HEK293 (cell line): ENCODE results near the gene ARHGAP32.

Experiments used
- CTCF ChIA-PET: fragments of 350-600 bp; formaldehyde crosslinking; extraction: SDS; loops from one replicate; lab custom pipeline; 2021; ENCODE audit warnings: antibody characterized with exemption; lab: Yijun Ruan, JAX
- POLR2A ChIA-PET: fragments of 300-600 bp; formaldehyde crosslinking; extraction: SDS; loops from one replicate; lab custom pipeline; 2020; ENCODE audit warnings: antibody characterized with exemption, inconsistent platforms; lab: Yijun Ruan, JAX
- H3K27ac ChIP-seq: fragments of 200-500 bp; sonication (Bioruptor generic); 2 replicates; pipeline ENCODE4 v1.5.1; 2014; ENCODE audit warnings: low read depth, low read length, control low read depth, inconsistent platforms; ENCODE audit errors: extremely low read depth
- H3K36me3 ChIP-seq, 2 experiments: fragments of 200-500 bp in 1 of 2; sonication (Bioruptor generic) in 1 of 2; 1 replicate in 1 of 2; 2 replicates in 1 of 2; pipeline ENCODE4 v1.5.1; 2014 to 2017; ENCODE audit warnings: inconsistent platforms in 2 of 2, low read length in 2 of 2; ENCODE audit not compliant: control insufficient read depth in 2 of 2, insufficient read depth in 1 of 2
- H3K4me1 ChIP-seq: fragments of 200-500 bp; sonication (Bioruptor generic); 2 replicates; pipeline ENCODE4 v1.5.1; 2014; ENCODE audit warnings: mild to moderate bottlenecking, low read length, inconsistent platforms; ENCODE audit not compliant: control insufficient read depth, insufficient read depth
- H3K4me3 ChIP-seq: 2 replicates; pipeline ENCODE4 v1.5.1; 2011; ENCODE audit warnings: low read depth, mild to moderate bottlenecking, control low read depth, low read length, moderate library complexity
- H3K9me3 ChIP-seq: fragments of 200-500 bp; sonication (Bioruptor generic); 2 replicates; pipeline ENCODE4 v1.5.1; 2014; ENCODE audit warnings: low read depth, low read length, inconsistent platforms; ENCODE audit not compliant: control insufficient read depth, insufficient read depth
- BCL11B ChIP-seq: fragments of 450-650 bp; formaldehyde crosslinking; IDR thresholded peaks from 2 replicates; pipeline ENCODE4 v1.5.1; 2016; ENCODE audit warnings: low read depth, missing biosample characterization, missing genetic modification characterization
- HOXD13 ChIP-seq: sonication (generic); formaldehyde crosslinking; IDR thresholded peaks from 2 replicates; pipeline ENCODE4 v1.8.0; 2022; ENCODE audit warnings: missing genetic modification reagents, borderline replicate concordance
- KLF1 ChIP-seq: fragments of 450-650 bp; formaldehyde crosslinking; IDR thresholded peaks from 2 replicates; pipeline ENCODE4 v1.5.1; 2016; ENCODE audit warnings: missing biosample characterization, missing genetic modification characterization
- KLF16 ChIP-seq: fragments of 450-650 bp; formaldehyde crosslinking; IDR thresholded peaks from 2 replicates; pipeline ENCODE4 v1.5.1; 2017; ENCODE audit warnings: missing biosample characterization, missing genetic modification characterization
- SP2 ChIP-seq: fragments of 450-650 bp; formaldehyde crosslinking; IDR thresholded peaks from 2 replicates; pipeline ENCODE4 v1.5.1; 2016; ENCODE audit warnings: missing biosample characterization, missing genetic modification characterization
- TCF7L2 ChIP-seq: IDR thresholded peaks from 2 replicates; pipeline ENCODE4 v1.6.1; 2011; ENCODE audit warnings: low read depth, mild to moderate bottlenecking, inconsistent platforms, low read length, moderate library complexity, borderline replicate concordance
- ZFP37 ChIP-seq: fragments of 450-650 bp; formaldehyde crosslinking; IDR thresholded peaks from 2 replicates; pipeline ENCODE4 v1.5.1; 2016; ENCODE audit warnings: missing biosample characterization, missing genetic modification characterization
- ZNF155 ChIP-seq: fragments of 450-650 bp; formaldehyde crosslinking; IDR thresholded peaks from 2 replicates; pipeline ENCODE4 v1.5.1; 2016; ENCODE audit warnings: missing biosample characterization, missing genetic modification characterization
- ZNF2 ChIP-seq: fragments of 450-650 bp; formaldehyde crosslinking; IDR thresholded peaks from 2 replicates; pipeline ENCODE4 v1.5.1; 2016; ENCODE audit warnings: missing biosample characterization, missing genetic modification characterization
- ZNF292 ChIP-seq: fragments of 450-650 bp; formaldehyde crosslinking; IDR thresholded peaks from 2 replicates; pipeline ENCODE4 v1.5.1; 2016; ENCODE audit warnings: low read depth, missing biosample characterization, missing genetic modification characterization, borderline replicate concordance
- ZNF548 ChIP-seq: fragments of 450-650 bp; formaldehyde crosslinking; IDR thresholded peaks from 2 replicates; pipeline ENCODE4 v1.5.1; 2016; ENCODE audit warnings: missing biosample characterization, missing genetic modification characterization
- ZNF626 ChIP-seq: fragments of 450-650 bp; sonication (Bioruptor Pico); formaldehyde crosslinking; IDR thresholded peaks from 2 replicates; pipeline ENCODE4 v1.5.1; 2018; ENCODE audit warnings: missing biosample characterization, missing genetic modification characterization, inconsistent platforms
- ZNF654 ChIP-seq: fragments of 450-650 bp; formaldehyde crosslinking; IDR thresholded peaks from 2 replicates; pipeline ENCODE4 v1.5.1; 2016; ENCODE audit warnings: low read depth, missing biosample characterization, missing genetic modification characterization
- ZNF76 ChIP-seq: fragments of 450-650 bp; formaldehyde crosslinking; IDR thresholded peaks from 2 replicates; pipeline ENCODE4; 2016; ENCODE audit warnings: low read depth, missing biosample characterization, missing genetic modification characterization, borderline replicate concordance
- ZNF785 ChIP-seq: fragments of 450-650 bp; formaldehyde crosslinking; IDR thresholded peaks from 2 replicates; pipeline ENCODE4 v1.5.1; 2016; ENCODE audit warnings: missing biosample characterization, missing genetic modification characterization
- TF ChIP-seq, protein P1 (sequence below): fragments of 450-650 bp; formaldehyde crosslinking; IDR thresholded peaks from 2 replicates; pipeline ENCODE4 v1.5.1; 2016; ENCODE audit warnings: missing biosample characterization, missing genetic modification characterization, borderline replicate concordance
- TF ChIP-seq, protein P2 (sequence below): fragments of 450-650 bp; formaldehyde crosslinking; conservative IDR thresholded peaks from 2 replicates; pipeline ENCODE4 v1.5.1; 2016; ENCODE audit warnings: low read depth, missing biosample characterization, missing genetic modification characterization

The ARHGAP32 gene

DNA sequence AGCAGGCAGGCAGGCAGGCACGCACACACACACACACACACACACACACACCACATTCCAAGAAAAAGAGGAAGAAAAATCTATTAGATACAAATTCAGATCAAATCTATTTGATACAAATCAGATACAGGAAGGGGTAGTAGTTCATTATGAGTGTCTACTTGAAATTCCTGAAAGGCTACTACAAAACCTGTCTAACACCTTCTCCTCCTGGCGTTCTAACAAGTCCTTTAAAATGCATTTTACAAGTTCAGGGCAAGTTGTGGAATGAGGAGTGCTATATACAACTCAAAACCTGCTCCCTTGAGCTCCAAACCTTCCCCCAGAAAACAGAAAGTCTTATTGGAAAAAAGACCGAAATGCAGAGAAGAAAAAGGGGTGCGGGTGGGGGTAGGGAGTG lies 476 bp downstream of the ARHGAP32 start:
- Histone ChIP-seq H3K27ac (no peak overlapping the region), H3K4me1 (peaks cover 4% of the 10 kb centered on the region; the same call in 1 of the 2 replicates), H3K4me3 (no peak overlapping the region)
- TF ChIP-seq SP2 (no peak), ZNF626 (no peak), HOXD13 (CRISPR knock-in tag) (no peak), ZNF155 (tag by site-specific recombination) (no peak), ZNF785 (tag by site-specific recombination) (no peak), ZNF654 (tag by site-specific recombination) (no peak), KLF1 (no peak), ZNF76 (no peak), ZNF2 (tag by site-specific recombination) (no peak), ZNF548 (tag by site-specific recombination) (no peak), KLF16 (tag by site-specific recombination) (no peak)
- TF ChIP-seq, protein P1, sequence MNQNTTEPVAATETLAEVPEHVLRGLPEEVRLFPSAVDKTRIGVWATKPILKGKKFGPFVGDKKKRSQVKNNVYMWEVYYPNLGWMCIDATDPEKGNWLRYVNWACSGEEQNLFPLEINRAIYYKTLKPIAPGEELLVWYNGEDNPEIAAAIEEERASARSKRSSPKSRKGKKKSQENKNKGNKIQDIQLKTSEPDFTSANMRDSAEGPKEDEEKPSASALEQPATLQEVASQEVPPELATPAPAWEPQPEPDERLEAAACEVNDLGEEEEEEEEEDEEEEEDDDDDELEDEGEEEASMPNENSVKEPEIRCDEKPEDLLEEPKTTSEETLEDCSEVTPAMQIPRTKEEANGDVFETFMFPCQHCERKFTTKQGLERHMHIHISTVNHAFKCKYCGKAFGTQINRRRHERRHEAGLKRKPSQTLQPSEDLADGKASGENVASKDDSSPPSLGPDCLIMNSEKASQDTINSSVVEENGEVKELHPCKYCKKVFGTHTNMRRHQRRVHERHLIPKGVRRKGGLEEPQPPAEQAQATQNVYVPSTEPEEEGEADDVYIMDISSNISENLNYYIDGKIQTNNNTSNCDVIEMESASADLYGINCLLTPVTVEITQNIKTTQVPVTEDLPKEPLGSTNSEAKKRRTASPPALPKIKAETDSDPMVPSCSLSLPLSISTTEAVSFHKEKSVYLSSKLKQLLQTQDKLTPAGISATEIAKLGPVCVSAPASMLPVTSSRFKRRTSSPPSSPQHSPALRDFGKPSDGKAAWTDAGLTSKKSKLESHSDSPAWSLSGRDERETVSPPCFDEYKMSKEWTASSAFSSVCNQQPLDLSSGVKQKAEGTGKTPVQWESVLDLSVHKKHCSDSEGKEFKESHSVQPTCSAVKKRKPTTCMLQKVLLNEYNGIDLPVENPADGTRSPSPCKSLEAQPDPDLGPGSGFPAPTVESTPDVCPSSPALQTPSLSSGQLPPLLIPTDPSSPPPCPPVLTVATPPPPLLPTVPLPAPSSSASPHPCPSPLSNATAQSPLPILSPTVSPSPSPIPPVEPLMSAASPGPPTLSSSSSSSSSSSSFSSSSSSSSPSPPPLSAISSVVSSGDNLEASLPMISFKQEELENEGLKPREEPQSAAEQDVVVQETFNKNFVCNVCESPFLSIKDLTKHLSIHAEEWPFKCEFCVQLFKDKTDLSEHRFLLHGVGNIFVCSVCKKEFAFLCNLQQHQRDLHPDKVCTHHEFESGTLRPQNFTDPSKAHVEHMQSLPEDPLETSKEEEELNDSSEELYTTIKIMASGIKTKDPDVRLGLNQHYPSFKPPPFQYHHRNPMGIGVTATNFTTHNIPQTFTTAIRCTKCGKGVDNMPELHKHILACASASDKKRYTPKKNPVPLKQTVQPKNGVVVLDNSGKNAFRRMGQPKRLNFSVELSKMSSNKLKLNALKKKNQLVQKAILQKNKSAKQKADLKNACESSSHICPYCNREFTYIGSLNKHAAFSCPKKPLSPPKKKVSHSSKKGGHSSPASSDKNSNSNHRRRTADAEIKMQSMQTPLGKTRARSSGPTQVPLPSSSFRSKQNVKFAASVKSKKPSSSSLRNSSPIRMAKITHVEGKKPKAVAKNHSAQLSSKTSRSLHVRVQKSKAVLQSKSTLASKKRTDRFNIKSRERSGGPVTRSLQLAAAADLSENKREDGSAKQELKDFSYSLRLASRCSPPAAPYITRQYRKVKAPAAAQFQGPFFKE (tag by site-specific recombination) = no peak
- TF ChIP-seq, all 188 proteins: peak for 0
- H3K9me3 ChIP-seq = no peaks in the 10 kb centered on the region
- POLR2A ChIA-PET = no interaction called here
- H3K36me3 ChIP-seq = no peaks in the 10 kb centered on the region
- CTCF ChIA-PET = no interaction called here

DNA sequence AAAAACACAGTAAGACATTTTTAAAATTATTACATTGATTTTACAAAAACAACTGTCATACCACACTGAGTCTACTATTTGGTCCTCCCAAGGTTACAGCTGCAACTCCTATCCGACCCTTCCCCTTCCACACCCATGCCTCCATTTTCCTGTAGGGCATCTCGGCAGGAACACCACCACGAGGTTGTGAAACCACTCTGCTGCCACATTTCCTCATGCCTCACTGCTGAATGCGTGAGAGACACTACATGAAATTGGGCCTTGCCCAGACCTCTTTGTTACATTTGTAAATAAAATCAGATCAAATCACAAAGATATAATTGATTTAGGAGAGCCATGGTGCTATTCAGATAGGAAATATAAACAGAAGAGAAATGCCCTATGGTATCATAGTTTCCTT lies 2.0 kb downstream of the ARHGAP32 start:
- TF ChIP-seq, protein P2, sequence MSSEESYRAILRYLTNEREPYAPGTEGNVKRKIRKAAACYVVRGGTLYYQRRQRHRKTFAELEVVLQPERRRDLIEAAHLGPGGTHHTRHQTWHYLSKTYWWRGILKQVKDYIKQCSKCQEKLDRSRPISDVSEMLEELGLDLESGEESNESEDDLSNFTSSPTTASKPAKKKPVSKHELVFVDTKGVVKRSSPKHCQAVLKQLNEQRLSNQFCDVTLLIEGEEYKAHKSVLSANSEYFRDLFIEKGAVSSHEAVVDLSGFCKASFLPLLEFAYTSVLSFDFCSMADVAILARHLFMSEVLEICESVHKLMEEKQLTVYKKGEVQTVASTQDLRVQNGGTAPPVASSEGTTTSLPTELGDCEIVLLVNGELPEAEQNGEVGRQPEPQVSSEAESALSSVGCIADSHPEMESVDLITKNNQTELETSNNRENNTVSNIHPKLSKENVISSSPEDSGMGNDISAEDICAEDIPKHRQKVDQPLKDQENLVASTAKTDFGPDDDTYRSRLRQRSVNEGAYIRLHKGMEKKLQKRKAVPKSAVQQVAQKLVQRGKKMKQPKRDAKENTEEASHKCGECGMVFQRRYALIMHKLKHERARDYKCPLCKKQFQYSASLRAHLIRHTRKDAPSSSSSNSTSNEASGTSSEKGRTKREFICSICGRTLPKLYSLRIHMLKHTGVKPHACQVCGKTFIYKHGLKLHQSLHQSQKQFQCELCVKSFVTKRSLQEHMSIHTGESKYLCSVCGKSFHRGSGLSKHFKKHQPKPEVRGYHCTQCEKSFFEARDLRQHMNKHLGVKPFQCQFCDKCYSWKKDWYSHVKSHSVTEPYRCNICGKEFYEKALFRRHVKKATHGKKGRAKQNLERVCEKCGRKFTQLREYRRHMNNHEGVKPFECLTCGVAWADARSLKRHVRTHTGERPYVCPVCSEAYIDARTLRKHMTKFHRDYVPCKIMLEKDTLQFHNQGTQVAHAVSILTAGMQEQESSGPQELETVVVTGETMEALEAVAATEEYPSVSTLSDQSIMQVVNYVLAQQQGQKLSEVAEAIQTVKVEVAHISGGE = no peak
- TF ChIP-seq ZFP37 (tag by site-specific recombination) = no peak
- TF ChIP-seq ZNF292 (tag by site-specific recombination) = no peak
- TF ChIP-seq TCF7L2 = no peak
- TF ChIP-seq BCL11B (tag by site-specific recombination) = no peak
- TF ChIP-seq, all 188 proteins: peak for 0
- peaks cover 4% of the 10 kb centered on the region; the same call in 1 of the 2 replicates for H3K4me1 ChIP-seq
- no peaks in the 10 kb centered on the region for H3K9me3 ChIP-seq
- H3K4me3 ChIP-seq = no peak overlapping the region
- H3K27ac ChIP-seq = no peak overlapping the region
- ChIA-PET CTCF (interaction anchor here (0.7 kb wide), 1 partner anchor 562 kb away, joined by 3 read pairs; no protein-coding TSS in a partner anchor), POLR2A (no interaction called here)
- no peaks in the 10 kb centered on the region for H3K36me3 ChIP-seq
